Left ventricle myocardium inferior (tissue), 1 donor: ENCODE data around the gene KPTN. TPM values are rescaled to one million over a fixed set of nuclear protein-coding genes. Genes with fewer than 3 reads are reported as not detected.

Source experiments
- DNase-seq: peaks from one replicate; pipeline ENCODE4 v3.0.0-alpha.2; 2020
- H3K27ac ChIP-seq: fragments of 200-600 bp; replicated peaks from 2 replicates; pipeline ENCODE4 v1.8.0; 2021
- H3K27me3 ChIP-seq: fragments of 200-600 bp; 2 replicates; pipeline ENCODE4 v1.8.0; 2021; ENCODE audit warnings: low read depth
- H3K36me3 ChIP-seq: fragments of 200-600 bp; 2 replicates; pipeline ENCODE4 v1.8.0; 2021
- H3K4me1 ChIP-seq: fragments of 200-600 bp; 2 replicates; pipeline ENCODE4 v1.8.0; 2021
- H3K4me3 ChIP-seq: fragments of 200-600 bp; 2 replicates; pipeline ENCODE4 v1.8.0; 2021; ENCODE audit warnings: mild to moderate bottlenecking, moderate library complexity
- H3K9me3 ChIP-seq: fragments of 200-600 bp; replicated peaks from 2 replicates; pipeline ENCODE4 v1.8.0; 2021
- CTCF ChIP-seq: fragments of 200-600 bp; IDR thresholded peaks from 2 replicates; pipeline ENCODE4 v1.8.0; 2021; ENCODE audit warnings: antibody characterized with exemption, mild to moderate bottlenecking, borderline replicate concordance
- intact Hi-C: fragments of 100-400 bp; cut with micrococcal nuclease; formaldehyde crosslinking; loops from one replicate; pipeline ENCODE4 v1.11.0; 2022
- total RNA-seq: library from RNA; stranded (reverse); fragmentation: NEBNext Ultra II Directional; extraction: Animal tissue kit (Norgen Biotek cat#: 25700); gene quantifications from one replicate; pipeline ENCODE4 v1.2.1, GENCODE V29; 2021
- donor health status: DM: no; HTN: yes; CAD: no; lungs with severe emphysema.

Gene KPTN
- total RNA-seq, 1 donor from 2014 or later, result 10.9 TPM

- H3K9me3 ChIP-seq, result no peaks in the 10 kb centered on the region
- H3K36me3 ChIP-seq, result peaks cover 9% of the 10 kb centered on the region
- intact Hi-C loops, result no loop called here
- peak overlapping the region; percentile 78 for H3K4me3 ChIP-seq
- peaks cover 25% of the 10 kb centered on the region for H3K4me1 ChIP-seq
- no peak for TF ChIP-seq CTCF
- no peaks in the 10 kb centered on the region for H3K27me3 ChIP-seq
- H3K27ac ChIP-seq, result no peak overlapping the region
- no peak for DNase-seq
Measured at GRCh38 chr19:47483200-47483599, 819 bp downstream of the KPTN start.

DNA sequence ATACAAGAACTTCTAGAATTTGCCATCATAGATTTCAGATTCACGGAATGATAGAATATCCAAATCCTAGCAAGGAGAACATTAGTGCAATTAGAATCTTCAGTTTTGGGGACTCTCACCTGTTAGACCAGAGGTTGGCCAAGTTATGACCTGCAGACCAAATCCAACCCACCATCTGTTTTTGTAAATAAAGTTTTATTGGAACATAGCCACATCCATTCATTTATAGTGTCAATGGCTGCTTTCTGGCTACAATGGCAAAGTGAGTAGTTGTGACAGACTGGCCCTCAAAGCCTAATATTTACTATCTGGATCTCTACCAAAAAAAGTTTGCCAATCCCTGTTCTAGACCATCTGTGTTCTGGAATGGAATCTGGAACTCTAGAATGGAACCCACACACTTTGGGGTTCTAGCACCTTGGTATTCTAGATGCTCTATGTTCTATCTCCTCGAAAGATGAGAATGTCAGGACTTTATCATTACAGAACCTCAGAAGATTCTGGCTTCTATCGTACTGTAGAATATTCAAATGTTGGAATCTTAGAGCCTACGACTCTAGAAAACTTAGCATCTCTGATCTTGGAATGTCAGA is 2.5 kb downstream of the KPTN start:
- no peak for TF ChIP-seq CTCF
- no peak overlapping the region for H3K27ac ChIP-seq
- H3K4me1 ChIP-seq, result peaks cover 25% of the 10 kb centered on the region
- intact Hi-C loops, result no loop called here
- no peak for DNase-seq
- no peaks in the 10 kb centered on the region for H3K9me3 ChIP-seq
- no peak overlapping the region for H3K4me3 ChIP-seq
- H3K27me3 ChIP-seq, result no peaks in the 10 kb centered on the region
- H3K36me3 ChIP-seq, result no peaks in the 10 kb centered on the region

GRCh38 chr19:47480658-47481057 is 3.4 kb downstream of the KPTN start:
- intact Hi-C loops, result no loop called here
- Histone ChIP-seq H3K27me3 (no peaks in the 10 kb centered on the region), H3K4me1 (peaks cover 25% of the 10 kb centered on the region), H3K27ac (no peak overlapping the region), H3K4me3 (no peak overlapping the region), H3K36me3 (no peaks in the 10 kb centered on the region), H3K9me3 (no peaks in the 10 kb centered on the region)
- DNase-seq, result no peak
- no peak for TF ChIP-seq CTCF

GRCh38 chr19:47479701-47480503 is 4.1 kb downstream of the KPTN start:
- TF ChIP-seq CTCF, result no peak
- intact Hi-C loops, result no loop called here
- H3K4me3 ChIP-seq, result peak overlapping the region; percentile 37
- no peak for DNase-seq
- peaks cover 6% of the 10 kb centered on the region for H3K27me3 ChIP-seq
- no peak overlapping the region for H3K27ac ChIP-seq
- peaks cover 21% of the 10 kb centered on the region for H3K4me1 ChIP-seq
- no peaks in the 10 kb centered on the region for H3K9me3 ChIP-seq
- peaks cover 3% of the 10 kb centered on the region for H3K36me3 ChIP-seq

GRCh38 chr19:47476438-47476972 is 7.5 kb downstream of the KPTN start:
- Histone ChIP-seq H3K36me3 (peaks cover 3% of the 10 kb centered on the region), H3K27me3 (peaks cover 38% of the 10 kb centered on the region), H3K27ac (no peak overlapping the region), H3K4me3 (no peak overlapping the region), H3K9me3 (no peaks in the 10 kb centered on the region), H3K4me1 (peaks cover 12% of the 10 kb centered on the region)
- no peak for DNase-seq
- TF ChIP-seq CTCF, result no peak
- intact Hi-C loops, result no loop called here
